Caco-2 (cell line): ENCODE data around the gene ANKRD44. TPM values are rescaled to one million over a fixed set of nuclear protein-coding genes. Genes with fewer than 3 reads are reported as not detected.

Experiments used
- BruUV-seq: library from RNA; stranded (reverse); fragments of 400-500 nt; replicated peaks from 2 replicates; lab custom pipeline; 2021; lab: Mats Ljungman, UMichigan
- CTCF ChIA-PET: fragments of 300-600 bp; sonication (Branson Sonifier 250); formaldehyde crosslinking; loops from one replicate; lab custom pipeline; 2022; ENCODE audit warnings: antibody characterized with exemption; lab: Charles Lee
- POLR2A ChIA-PET: fragments of 300-600 bp; sonication (Branson Sonifier 250); formaldehyde crosslinking; loops from one replicate; lab custom pipeline; 2022; ENCODE audit warnings: antibody characterized with exemption; lab: Charles Lee
- DNase-seq, 2 experiments: peaks; one replicate each; pipeline versions ENCODE4 v3.0.0 to v3.0.0-alpha.2; 2020 to 2022
- H3K27me3 ChIP-seq: replicated peaks from 2 replicates; pipeline ENCODE4 v1.6.0; 2011; ENCODE audit warnings: low read length; ENCODE audit not compliant: control insufficient read depth, insufficient read depth
- H3K36me3 ChIP-seq: 2 replicates; pipeline ENCODE4 v1.5.1; 2011; ENCODE audit warnings: low read length; ENCODE audit not compliant: control insufficient read depth, insufficient read depth
- H3K4me1 ChIP-seq: fragments of 250-450 bp; sonication (Bioruptor Pico); 2 replicates; pipeline ENCODE4 v1.5.1; 2020; ENCODE audit warnings: mild to moderate bottlenecking
- H3K4me3 ChIP-seq: 2 replicates; pipeline ENCODE4 v1.5.1; 2011; ENCODE audit warnings: low read depth, mild to moderate bottlenecking, control low read depth, low read length
- H3K9me3 ChIP-seq: fragments of 250-450 bp; sonication (Bioruptor Pico); 2 replicates; pipeline ENCODE4 v1.5.1; 2020; ENCODE audit warnings: mild to moderate bottlenecking, moderate library complexity
- H3K27ac Mint-ChIP-seq: one replicate; pipeline ENCODE4 v1.8.0; 2022; ENCODE audit warnings: mixed read lengths; ENCODE audit not compliant: unreplicated experiment
- H3K27me3 Mint-ChIP-seq: one replicate; pipeline ENCODE4 v1.8.0; 2022; ENCODE audit warnings: mixed read lengths; ENCODE audit not compliant: insufficient read depth, unreplicated experiment
- H3K36me3 Mint-ChIP-seq: one replicate; pipeline ENCODE4 v1.8.0; 2022; ENCODE audit warnings: mild to moderate bottlenecking, mixed read lengths; ENCODE audit not compliant: insufficient read depth, unreplicated experiment
- H3K4me1 Mint-ChIP-seq: one replicate; pipeline ENCODE4 v1.8.0; 2022; ENCODE audit warnings: low read depth, mixed read lengths; ENCODE audit not compliant: unreplicated experiment
- H3K4me3 Mint-ChIP-seq: one replicate; pipeline ENCODE4 v1.8.0; 2022; ENCODE audit warnings: mild to moderate bottlenecking, moderate library complexity, mixed read lengths; ENCODE audit not compliant: unreplicated experiment
- H3K9me3 Mint-ChIP-seq: one replicate; pipeline ENCODE4 v1.8.0; 2022; ENCODE audit warnings: mixed read lengths; ENCODE audit not compliant: unreplicated experiment
- intact Hi-C: fragments of 100-400 bp; cut with micrococcal nuclease; formaldehyde crosslinking; loops from one replicate; pipeline ENCODE4 v1.10.0; 2022; ENCODE audit not compliant: unreplicated experiment
- total RNA-seq: library from RNA; stranded (reverse); gene quantifications from 2 replicates; pipeline ENCODE4 v1.2.3, GENCODE V29; 2022
- TF ChIP-seq, protein P1 (sequence below), 2 experiments: fragments of 200-600 bp in 1 of 2; IDR thresholded peaks; 1 replicate in 1 of 2; 2 replicates in 1 of 2; pipeline versions ENCODE4 v1.5.1 to v1.8.0; 2011 to 2022; ENCODE audit warnings: antibody characterized with exemption in 1 of 2, control low read depth in 1 of 2, inconsistent platforms in 1 of 2, low read depth in 1 of 2, low read length in 1 of 2, mild to moderate bottlenecking in 1 of 2, moderate library complexity in 1 of 2; ENCODE audit not compliant: insufficient read depth in 1 of 2, severe bottlenecking in 1 of 2, unreplicated experiment in 1 of 2

Gene ANKRD44
- total RNA-seq, 1 experiment from 2014 or later = 1.0 TPM

DNA sequence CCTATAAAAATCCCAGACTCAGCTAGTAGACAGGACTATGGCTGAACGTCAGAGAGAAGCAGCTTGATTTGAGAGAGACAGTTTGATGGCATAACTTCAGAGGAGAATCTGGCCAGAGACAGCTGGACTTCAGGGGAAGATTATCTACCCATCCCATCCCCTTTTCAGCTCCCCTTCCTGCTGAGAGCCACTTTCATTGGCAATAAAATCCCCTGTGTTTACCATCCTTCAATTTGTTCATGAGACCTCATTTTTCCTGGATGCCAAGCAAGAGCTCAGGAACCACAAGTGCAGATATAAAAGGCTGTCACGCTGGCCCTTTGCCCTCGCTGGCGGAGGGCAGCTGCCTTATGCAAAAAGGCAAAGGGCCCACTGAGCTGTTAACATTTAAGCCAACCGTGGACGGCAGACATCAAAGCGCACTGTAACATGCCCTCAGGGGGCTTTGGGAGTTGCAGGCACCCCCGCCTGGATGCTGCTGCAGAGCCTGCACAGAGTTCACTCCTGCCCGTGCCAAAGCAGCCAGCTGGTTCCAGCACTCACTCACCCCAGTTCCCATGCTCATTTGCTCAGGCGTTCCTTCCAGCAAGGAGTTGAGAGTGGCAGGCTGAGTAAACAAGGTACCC, 219.7 kb downstream of the ANKRD44 start:
- Mint-ChIP-seq H3K4me3 (no peak overlapping the region), H3K36me3 (no peaks in the 10 kb centered on the region), H3K4me1 (no peaks in the 10 kb centered on the region), H3K9me3 (no peaks in the 10 kb centered on the region), H3K27me3 (peaks cover 10% of the 10 kb centered on the region), H3K27ac (no peak overlapping the region)
- ChIA-PET CTCF (no interaction called here), POLR2A (no interaction called here)
- intact Hi-C loops = no loop called here
- H3K4me3 ChIP-seq = no peak overlapping the region
- BruUV-seq = no TSS peak
- no peaks in the 10 kb centered on the region for H3K27me3 ChIP-seq
- TF ChIP-seq, protein P1, sequence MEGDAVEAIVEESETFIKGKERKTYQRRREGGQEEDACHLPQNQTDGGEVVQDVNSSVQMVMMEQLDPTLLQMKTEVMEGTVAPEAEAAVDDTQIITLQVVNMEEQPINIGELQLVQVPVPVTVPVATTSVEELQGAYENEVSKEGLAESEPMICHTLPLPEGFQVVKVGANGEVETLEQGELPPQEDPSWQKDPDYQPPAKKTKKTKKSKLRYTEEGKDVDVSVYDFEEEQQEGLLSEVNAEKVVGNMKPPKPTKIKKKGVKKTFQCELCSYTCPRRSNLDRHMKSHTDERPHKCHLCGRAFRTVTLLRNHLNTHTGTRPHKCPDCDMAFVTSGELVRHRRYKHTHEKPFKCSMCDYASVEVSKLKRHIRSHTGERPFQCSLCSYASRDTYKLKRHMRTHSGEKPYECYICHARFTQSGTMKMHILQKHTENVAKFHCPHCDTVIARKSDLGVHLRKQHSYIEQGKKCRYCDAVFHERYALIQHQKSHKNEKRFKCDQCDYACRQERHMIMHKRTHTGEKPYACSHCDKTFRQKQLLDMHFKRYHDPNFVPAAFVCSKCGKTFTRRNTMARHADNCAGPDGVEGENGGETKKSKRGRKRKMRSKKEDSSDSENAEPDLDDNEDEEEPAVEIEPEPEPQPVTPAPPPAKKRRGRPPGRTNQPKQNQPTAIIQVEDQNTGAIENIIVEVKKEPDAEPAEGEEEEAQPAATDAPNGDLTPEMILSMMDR (IDR thresholded peaks at IDR 0.05; ENCODE audit: insufficient read depth in 1 of 2, low read depth in 1 of 2, low read length in 1 of 2, severe bottlenecking in 1 of 2, unreplicated experiment in 1 of 2) = no peak
- no peak for DNase-seq
- H3K4me1 ChIP-seq = no peaks in the 10 kb centered on the region
- H3K36me3 ChIP-seq = no peaks in the 10 kb centered on the region
- H3K9me3 ChIP-seq = no peaks in the 10 kb centered on the region

DNA sequence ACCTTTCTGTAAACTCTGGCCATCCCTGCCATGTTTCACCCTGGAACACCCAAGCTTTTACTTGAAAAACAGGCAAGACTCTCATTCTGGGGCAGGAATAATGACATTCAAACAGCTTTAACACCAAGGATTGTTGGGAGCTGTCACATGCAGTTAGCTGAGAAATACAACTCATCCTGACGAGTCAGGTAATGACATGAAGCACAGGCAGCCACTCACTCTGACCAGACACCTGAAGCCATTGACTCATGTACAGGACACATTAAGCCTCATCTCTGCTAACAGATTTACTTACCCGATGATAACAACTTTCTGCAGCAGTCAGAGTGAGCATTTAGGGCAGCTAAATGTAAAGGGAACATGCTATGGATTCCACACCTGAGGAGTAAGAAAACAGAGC, 220.9 kb downstream of the ANKRD44 start:
- no peaks in the 10 kb centered on the region for H3K36me3 ChIP-seq
- no TSS peak for BruUV-seq
- CTCF ChIA-PET = no interaction called here
- no peak overlapping the region for H3K4me3 Mint-ChIP-seq
- H3K27me3 ChIP-seq = no peaks in the 10 kb centered on the region
- H3K9me3 Mint-ChIP-seq = no peaks in the 10 kb centered on the region
- POLR2A ChIA-PET = no interaction called here
- intact Hi-C loops = no loop called here
- no peaks in the 10 kb centered on the region for H3K9me3 ChIP-seq
- no peaks in the 10 kb centered on the region for H3K4me1 Mint-ChIP-seq
- no peaks in the 10 kb centered on the region for H3K36me3 Mint-ChIP-seq
- H3K27ac Mint-ChIP-seq = no peak overlapping the region
- TF ChIP-seq, protein P1 (IDR thresholded peaks at IDR 0.05; ENCODE audit: insufficient read depth in 1 of 2, low read depth in 1 of 2, low read length in 1 of 2, severe bottlenecking in 1 of 2, unreplicated experiment in 1 of 2) = no peak
- H3K4me1 ChIP-seq = no peaks in the 10 kb centered on the region
- H3K4me3 ChIP-seq = no peak overlapping the region
- no peak for DNase-seq
- peaks cover 13% of the 10 kb centered on the region for H3K27me3 Mint-ChIP-seq

DNA sequence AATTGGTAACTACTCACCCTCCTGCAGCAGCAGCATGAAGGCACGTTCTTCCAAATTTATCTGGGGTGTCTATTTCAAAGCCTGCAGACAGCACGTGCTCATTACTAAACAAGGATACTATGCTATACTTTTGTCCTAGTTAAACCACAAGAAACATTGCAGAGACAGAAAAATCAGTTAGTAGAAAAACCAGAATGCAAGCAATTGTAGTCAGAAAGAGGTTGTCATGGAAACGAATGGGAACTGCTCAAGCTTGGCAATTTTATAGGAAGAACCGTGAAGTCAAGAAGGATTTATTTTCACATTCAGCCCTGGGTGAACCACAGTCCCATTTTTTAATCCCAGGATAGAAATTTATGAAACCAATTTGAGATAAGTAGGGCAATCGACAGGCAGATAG, 221.9 kb downstream of the ANKRD44 start:
- intact Hi-C loops = no loop called here

More for the DNA sequence above, 221.9 kb downstream of the ANKRD44 start:
- H3K36me3 ChIP-seq = no peaks in the 10 kb centered on the region
- H3K4me3 ChIP-seq = no peak overlapping the region
- no peaks in the 10 kb centered on the region for H3K9me3 Mint-ChIP-seq
- H3K36me3 Mint-ChIP-seq = no peaks in the 10 kb centered on the region
- BruUV-seq = no TSS peak
- TF ChIP-seq, protein P1 (IDR thresholded peaks at IDR 0.05; ENCODE audit: insufficient read depth in 1 of 2, low read depth in 1 of 2, low read length in 1 of 2, severe bottlenecking in 1 of 2, unreplicated experiment in 1 of 2) = no peak
- H3K27ac Mint-ChIP-seq = no peak overlapping the region
- H3K4me3 Mint-ChIP-seq = no peak overlapping the region
- H3K27me3 ChIP-seq = no peaks in the 10 kb centered on the region
- H3K27me3 Mint-ChIP-seq = peaks cover 18% of the 10 kb centered on the region
- POLR2A ChIA-PET = no interaction called here
- no peak for DNase-seq
- H3K4me1 ChIP-seq = no peaks in the 10 kb centered on the region
- H3K9me3 ChIP-seq = no peaks in the 10 kb centered on the region
- CTCF ChIA-PET = no interaction called here
- H3K4me1 Mint-ChIP-seq = no peaks in the 10 kb centered on the region
